ENCODE measurements around the gene GATA2. TPM values are rescaled to one million over a fixed set of nuclear protein-coding genes. Genes with fewer than 3 reads are reported as not detected.

The GATA2 gene
- total and polyA plus RNA-seq, 2 of the 8 experiments (the other 6 are each of a cell fraction or from before 2014, with no cell fraction given) = 0.03 to 0.30 TPM

GRCh38 chr3:128502712-128503111 is 9.7 kb upstream of the GATA2 start:
- H4K5ac ChIP-seq (ENCODE audit: insufficient read length, low read depth, low read length) = no peak overlapping the region
- no peak overlapping the region for H3K23ac ChIP-seq (ENCODE audit: insufficient read length)
- H2AFZ ChIP-seq (ENCODE audit: low read length) = no peak overlapping the region
- H4K8ac ChIP-seq (ENCODE audit: extremely low read depth, insufficient read depth, low read length) = no peak overlapping the region; the same call in 1 of the 2 replicates
- no peak overlapping the region for H3K9ac ChIP-seq (replicated peaks in 1 of 4; ENCODE audit: extremely low read depth in 1 of 4, low read depth in 3 of 4, low read length in 3 of 4)
- FAIRE-seq = no peak
- H2BK20ac ChIP-seq (ENCODE audit: low read length) = no peak overlapping the region
- peaks cover 0 to 15% (median 14%) of the 10 kb centered on the region in 4 experiments; a peak in 6 of 7 replicates for H3K27me3 ChIP-seq (replicated peaks in 1 of 4; ENCODE audit: control insufficient read depth in 3 of 4, extremely low read depth in 1 of 4, insufficient read depth in 3 of 4, low read length in 3 of 4)
- H2BK120ac ChIP-seq (replicated peaks; ENCODE audit: low read depth, low read length) = no peak overlapping the region
- H3K14ac ChIP-seq (ENCODE audit: insufficient read length) = no peak overlapping the region
- no peak overlapping the region for H3K4me3 ChIP-seq (ENCODE audit: extremely low read depth in 1 of 4, insufficient read depth in 2 of 4, low read depth in 3 of 4, low read length in 4 of 4)
- no peak overlapping the region for H2BK12ac ChIP-seq (ENCODE audit: low read depth, low read length)
- ChIA-PET POLR2A (ENCODE audit: partially characterized antibody) (no interaction called here), CTCF (ENCODE audit: partially characterized antibody) (interaction anchor here (0.6 to 2.6 kb wide), 21 partner anchors 15 to 119 kb away, joined by 3 to 11 read pairs (median 3); no protein-coding TSS in a partner anchor)
- H2BK15ac ChIP-seq (ENCODE audit: low read length) = no peak overlapping the region
- H3K36me3 ChIP-seq (ENCODE audit: control insufficient read depth in 2 of 4, insufficient read depth in 4 of 4, low read length in 3 of 4) = no peaks in the 10 kb centered on the region
- no peaks in the 10 kb centered on the region for H4K20me1 ChIP-seq (replicated peaks in 1 of 2; ENCODE audit: control insufficient read depth in 1 of 2, insufficient read depth in 2 of 2, low read length in 2 of 2)
- no peak overlapping the region; the same call in 1 of the 2 replicates for H3K27ac ChIP-seq (ENCODE audit: low read depth, low read length)
- H3K4me2 ChIP-seq (ENCODE audit: insufficient read depth in 1 of 2, low read depth in 2 of 2, low read length in 2 of 2) = no peak overlapping the region
- WGBS, 2 experiments (ENCODE audit: extremely low coverage in 1 of 2, insufficient coverage in 1 of 2, insufficient read length in 1 of 2, insufficient replicate concordance in 2 of 2, low coverage in 1 of 2, low lambda C conversion rate in 2 of 2, missing lambda C conversion rate in 1 of 2) = 90% methylated on average over 5 of the region's 5 CpGs; no CpG with 5 or more reads in 1 of the 2 experiments
- H3K9me3 ChIP-seq (ENCODE audit: insufficient read depth in 2 of 2, low read depth in 1 of 2, low read length in 1 of 2) = no peaks in the 10 kb centered on the region
- no peak overlapping the region for H3K4ac ChIP-seq (replicated peaks; ENCODE audit: insufficient read length, low read depth, low read length)
- H3K4me1 ChIP-seq (replicated peaks in 1 of 4; ENCODE audit: control insufficient read depth in 3 of 4, insufficient read depth in 4 of 4, low read length in 3 of 4) = peaks cover 0 to 4% (median 0%) of the 10 kb centered on the region in 4 experiments; a peak in 2 of 7 replicates
- H4K91ac ChIP-seq (replicated peaks; ENCODE audit: insufficient read length, low read length) = no peak overlapping the region
- no peak for DNase-seq (ENCODE audit: low read depth in 1 of 2, low spot score in 2 of 2)
- H3K79me2 ChIP-seq (ENCODE audit: control insufficient read depth in 1 of 2, insufficient read depth in 2 of 2, low read length in 2 of 2) = no peaks in the 10 kb centered on the region
- H3K79me1 ChIP-seq (ENCODE audit: low read depth, low read length) = no peaks in the 10 kb centered on the region
- H3K23me2 ChIP-seq (ENCODE audit: low read depth, low read length) = no peaks in the 10 kb centered on the region
- no peak overlapping the region for H3K56ac ChIP-seq (replicated peaks; ENCODE audit: insufficient read length, low read depth, low read length)
- no peak overlapping the region for H2AK5ac ChIP-seq (ENCODE audit: low read depth, low read length)
- no peak overlapping the region for H3K18ac ChIP-seq (ENCODE audit: extremely low read depth, low read length)
- no peak overlapping the region for H2BK5ac ChIP-seq (ENCODE audit: low read depth, low read length)
- TF ChIP-seq ATF2 (IDR thresholded peaks at IDR 0.05; ENCODE audit: low read length) = no peak
- no peak for TF ChIP-seq RNF2 (IDR thresholded peaks at IDR 0.05; ENCODE audit: borderline replicate concordance, low read depth, low read length, missing control alignments, poor library complexity, severe bottlenecking)
- no peak for TF ChIP-seq MAX (IDR thresholded peaks at IDR 0.05)
- no peak for TF ChIP-seq EZH2 (IDR thresholded peaks at IDR 0.05; ENCODE audit: low read depth, low read length, severe bottlenecking)
- TF ChIP-seq ZNF274 (IDR thresholded peaks at IDR 0.05; ENCODE audit: borderline replicate concordance, extremely low read depth, low read length) = no peak
- no peak for TF ChIP-seq FOSL1 (IDR thresholded peaks at IDR 0.05; ENCODE audit: insufficient read depth, low read depth, low read length)
- no peak for TF ChIP-seq RFX5 (IDR thresholded peaks at IDR 0.05; ENCODE audit: borderline replicate concordance, low read depth, low read length)
- no peak for TF ChIP-seq TBP (IDR thresholded peaks at IDR 0.05; ENCODE audit: low read depth, low read length)
- TF ChIP-seq PHF8 (conservative IDR thresholded peaks at IDR 0.05; ENCODE audit: low read depth, low read length) = no peak
- TF ChIP-seq RAD21 (IDR thresholded peaks at IDR 0.05 in 1 of 2, conservative IDR thresholded peaks at IDR 0.05 in 1 of 2; ENCODE audit: low read depth in 2 of 2, low read length in 2 of 2) = no peak
